Duodenal mucosa (tissue), 2 donors: ENCODE results near the gene PDSS2.
"Not testable (repeated sequence)": the region's sequence is repeated elsewhere in the genome, so short reads cannot be mapped to it uniquely, and the experiment has no call there.

ENCODE experiments used
- H3K27ac ChIP-seq: one replicate; pipeline ENCODE4 v1.7.0; 2013; ENCODE audit warnings: low read depth, low read length
- H3K27me3 ChIP-seq, 2 donors: one replicate each; pipeline ENCODE4 v1.7.0; 2013; ENCODE audit warnings: low read length in 2 of 2, control low read depth in 1 of 2; ENCODE audit not compliant: insufficient read depth in 2 of 2, control insufficient read depth in 1 of 2
- H3K36me3 ChIP-seq, 2 donors: one replicate each; pipeline ENCODE4 v1.7.0; 2013; ENCODE audit warnings: low read length in 2 of 2, control low read depth in 1 of 2; ENCODE audit not compliant: insufficient read depth in 2 of 2, control insufficient read depth in 1 of 2
- H3K4me1 ChIP-seq, 2 donors: one replicate each; pipeline ENCODE4 v1.7.0; 2013; ENCODE audit warnings: low read length in 2 of 2, control low read depth in 1 of 2; ENCODE audit not compliant: insufficient read depth in 2 of 2, control insufficient read depth in 1 of 2
- H3K4me3 ChIP-seq, 2 donors: one replicate each; pipeline ENCODE4 v1.7.0; 2013; ENCODE audit warnings: low read length in 2 of 2, low read depth in 1 of 2
- H3K9ac ChIP-seq, 2 donors: one replicate each; pipeline ENCODE4 v1.7.0; 2013; ENCODE audit warnings: low read length in 2 of 2, low read depth in 1 of 2
- H3K9me3 ChIP-seq, 2 donors: one replicate each; pipeline ENCODE4 v1.7.0; 2013; ENCODE audit warnings: low read length in 2 of 2, control low read depth in 1 of 2; ENCODE audit not compliant: control insufficient read depth in 1 of 2

PDSS2 gene

GRCh38 chr6:107161521-107161920 lies 297.8 kb downstream of the PDSS2 start:
- no peaks in the 10 kb centered on the region for H3K4me1 ChIP-seq
- no peaks in the 10 kb centered on the region for H3K27me3 ChIP-seq
- H3K4me3 ChIP-seq: no peak overlapping the region
- H3K9ac ChIP-seq: no peak overlapping the region
- H3K36me3 ChIP-seq: no peaks in the 10 kb centered on the region
- no peak overlapping the region for H3K27ac ChIP-seq
- no peaks in the 10 kb centered on the region for H3K9me3 ChIP-seq

- Histone ChIP-seq H3K9ac (no peak overlapping the region), H3K4me1 (peaks cover 12 to 24% of the 10 kb centered on the region in 2 donors), H3K27me3 (no peaks in the 10 kb centered on the region), H3K27ac (no peak overlapping the region), H3K9me3 (no peaks in the 10 kb centered on the region), H3K4me3 (no peak overlapping the region), H3K36me3 (no peaks in the 10 kb centered on the region)
These were observed 302.7 kb downstream of the PDSS2 start for GRCh38 chr6:107156617-107157016.

GRCh38 chr6:107154801-107155160 lies 304.6 kb downstream of the PDSS2 start:
- Histone ChIP-seq H3K27me3 (no peaks in the 10 kb centered on the region), H3K27ac (no peak overlapping the region), H3K9me3 (no peaks in the 10 kb centered on the region), H3K9ac (no peak overlapping the region), H3K4me1 (peaks cover 15 to 25% of the 10 kb centered on the region in 2 donors), H3K4me3 (no peak overlapping the region), H3K36me3 (no peaks in the 10 kb centered on the region)

- Histone ChIP-seq H3K9ac (no peak overlapping the region), H3K27me3 (no peaks in the 10 kb centered on the region), H3K27ac (no peak overlapping the region), H3K9me3 (no peaks in the 10 kb centered on the region), H3K4me1 (peaks cover 15 to 25% of the 10 kb centered on the region in 2 donors), H3K4me3 (no peak overlapping the region), H3K36me3 (no peaks in the 10 kb centered on the region)
These were observed 305.1 kb downstream of the PDSS2 start for GRCh38 chr6:107154131-107154800.

- Histone ChIP-seq H3K27ac (no peak overlapping the region), H3K36me3 (no peaks in the 10 kb centered on the region), H3K9me3 (no peaks in the 10 kb centered on the region), H3K9ac (no peak overlapping the region), H3K27me3 (no peaks in the 10 kb centered on the region), H3K4me1 (peaks cover 15 to 25% of the 10 kb centered on the region in 2 donors), H3K4me3 (no peak overlapping the region)
These were observed 306.5 kb downstream of the PDSS2 start for GRCh38 chr6:107152638-107153430.

GRCh38 chr6:107144666-107145065 lies 314.7 kb downstream of the PDSS2 start:
- no peaks in the 10 kb centered on the region for H3K27me3 ChIP-seq
- H3K4me1 ChIP-seq: no peaks in the 10 kb centered on the region
- H3K4me3 ChIP-seq: no peak overlapping the region
- no peak overlapping the region for H3K27ac ChIP-seq
- H3K36me3 ChIP-seq: no peaks in the 10 kb centered on the region
- H3K9me3 ChIP-seq: no peaks in the 10 kb centered on the region
- no peak overlapping the region for H3K9ac ChIP-seq

- Histone ChIP-seq H3K27me3 (no peaks in the 10 kb centered on the region), H3K9ac (no peak overlapping the region), H3K36me3 (no peaks in the 10 kb centered on the region), H3K4me1 (no peaks in the 10 kb centered on the region), H3K9me3 (no peaks in the 10 kb centered on the region), H3K27ac (no peak overlapping the region), H3K4me3 (no peak overlapping the region)
These were observed 315.4 kb downstream of the PDSS2 start for GRCh38 chr6:107144014-107144413.

GRCh38 chr6:107140581-107140980 lies 318.8 kb downstream of the PDSS2 start:
- H3K27ac ChIP-seq: no peak overlapping the region

GRCh38 chr6:107136324-107136723 lies 323.0 kb downstream of the PDSS2 start:
- H3K4me1 ChIP-seq, H3K4me3 ChIP-seq, H3K9me3 ChIP-seq, H3K27ac ChIP-seq, H3K27me3 ChIP-seq, H3K36me3 ChIP-seq, H3K9ac ChIP-seq: not testable (repeated sequence)

More at GRCh38 chr6:107140581-107140980, 318.8 kb downstream of the PDSS2 start:
- Histone ChIP-seq H3K9ac (no peak overlapping the region), H3K36me3 (no peaks in the 10 kb centered on the region), H3K27me3 (no peaks in the 10 kb centered on the region), H3K4me3 (no peak overlapping the region), H3K4me1 (no peaks in the 10 kb centered on the region), H3K9me3 (no peaks in the 10 kb centered on the region)

- not testable (repeated sequence) for H3K27ac ChIP-seq, H3K9ac ChIP-seq, H3K4me3 ChIP-seq, H3K27me3 ChIP-seq, H3K36me3 ChIP-seq, H3K9me3 ChIP-seq, H3K4me1 ChIP-seq
These were observed 324.2 kb downstream of the PDSS2 start for GRCh38 chr6:107135048-107135680.
